WTC11 (cell line): ENCODE measurements around the gene RGS17. TPM values are rescaled to one million over a fixed set of nuclear protein-coding genes. Genes with fewer than 3 reads are reported as not detected.

Experiments used
- ATAC-seq: fragments of 200-7000 bp; cut with Tn5 transposase; 2 replicates; pipeline ENCODE4 v1.10.0; 2021; ENCODE audit warnings: mild to moderate bottlenecking, moderate library complexity
- CTCF ChIA-PET: fragments of 300-600 bp; sonication (Branson Sonifier 250); formaldehyde crosslinking; loops from one replicate; lab custom pipeline; 2021; ENCODE audit warnings: antibody characterized with exemption; lab: Charles Lee
- POLR2A ChIA-PET: fragments of 350-600 bp; sonication (Branson Sonifier 250); formaldehyde crosslinking; loops from one replicate; lab custom pipeline; 2021; ENCODE audit warnings: antibody characterized with exemption; lab: Charles Lee
- DNase-seq: peaks from one replicate; pipeline ENCODE4 v3.0.0; 2021; ENCODE audit warnings: low spot score
- H3K27ac Mint-ChIP-seq: 2 replicates; pipeline ENCODE4 v1.8.0; 2021; ENCODE audit warnings: mixed read lengths
- H3K27me3 Mint-ChIP-seq: 2 replicates; pipeline ENCODE4 v1.8.0; 2021; ENCODE audit warnings: low read depth, mild to moderate bottlenecking, moderate library complexity, mixed read lengths
- H3K36me3 Mint-ChIP-seq: 2 replicates; pipeline ENCODE4 v1.8.0; 2021; ENCODE audit warnings: mixed read lengths
- H3K4me1 Mint-ChIP-seq: 2 replicates; pipeline ENCODE4 v1.8.0; 2022; ENCODE audit warnings: mixed read lengths
- H3K4me3 Mint-ChIP-seq: 2 replicates; pipeline ENCODE4 v1.8.0; 2021; ENCODE audit warnings: mild to moderate bottlenecking, moderate library complexity, mixed read lengths
- H3K9me3 Mint-ChIP-seq: 2 replicates; pipeline ENCODE4 v1.8.0; 2021; ENCODE audit warnings: mixed read lengths
- CREB1 ChIP-seq: sonication (generic); formaldehyde crosslinking; IDR thresholded peaks from 2 replicates; pipeline ENCODE4 v1.8.0; 2023; ENCODE audit warnings: mild to moderate bottlenecking, missing genetic modification reagents
- ETV6 ChIP-seq: sonication (generic); formaldehyde crosslinking; IDR thresholded peaks from 2 replicates; pipeline ENCODE4 v1.8.1; 2022; ENCODE audit warnings: mild to moderate bottlenecking, missing genetic modification reagents
- GABPB1 ChIP-seq: sonication (generic); formaldehyde crosslinking; IDR thresholded peaks from 2 replicates; pipeline ENCODE4 v1.8.1; 2023; ENCODE audit warnings: mild to moderate bottlenecking, missing genetic modification reagents
- HMGA2 ChIP-seq: fragments of 250-450 bp; sonication (Bioruptor Pico); IDR thresholded peaks from 2 replicates; pipeline ENCODE4 v1.4.0; 2021; ENCODE audit warnings: mild to moderate bottlenecking, moderate library complexity
- KAT7 ChIP-seq: sonication (generic); formaldehyde crosslinking; IDR thresholded peaks from 2 replicates; pipeline ENCODE4 v1.8.1; 2023; ENCODE audit warnings: missing genetic modification reagents, mild to moderate bottlenecking, borderline replicate concordance
- NR1H2 ChIP-seq: sonication (generic); formaldehyde crosslinking; IDR thresholded peaks from 2 replicates; pipeline ENCODE4 v1.9.0; 2021; ENCODE audit warnings: mild to moderate bottlenecking, moderate library complexity, missing genetic modification reagents
- PRRX2 ChIP-seq: fragments of 250-450 bp; sonication (Bioruptor Pico); IDR thresholded peaks from 2 replicates; pipeline ENCODE4 v1.8.0; 2021; ENCODE audit warnings: mild to moderate bottlenecking
- SP1 ChIP-seq: sonication (generic); formaldehyde crosslinking; conservative IDR thresholded peaks from 2 replicates; pipeline ENCODE4 v1.8.1; 2022; ENCODE audit warnings: missing genetic modification reagents
- ZNF232 ChIP-seq: sonication (generic); formaldehyde crosslinking; IDR thresholded peaks from 2 replicates; pipeline ENCODE4 v1.8.0; 2022; ENCODE audit warnings: mild to moderate bottlenecking, missing genetic modification reagents
- ZNF317 ChIP-seq: sonication (generic); formaldehyde crosslinking; IDR thresholded peaks from 2 replicates; pipeline ENCODE4 v1.8.1; 2023; ENCODE audit warnings: low read depth, mild to moderate bottlenecking, moderate library complexity, missing genetic modification reagents, borderline replicate concordance
- ZNF396 ChIP-seq: fragments of 250-450 bp; sonication (Bioruptor Pico); IDR thresholded peaks from 2 replicates; pipeline ENCODE4 v1.8.0; 2021; ENCODE audit warnings: mild to moderate bottlenecking, moderate library complexity, borderline replicate concordance
- ZNF423 ChIP-seq: fragments of 250-450 bp; sonication (Bioruptor Pico); IDR thresholded peaks from 2 replicates; pipeline ENCODE4 v2.1.2; 2022; ENCODE audit warnings: mild to moderate bottlenecking, moderate library complexity
- total RNA-seq: library from RNA; stranded (reverse); gene quantifications from 3 replicates; pipeline ENCODE4 v1.2.3, GENCODE V29; 2021
- TF ChIP-seq, protein P1 (sequence below): sonication (generic); formaldehyde crosslinking; conservative IDR thresholded peaks from 2 replicates; pipeline ENCODE4 v1.8.1; 2023; ENCODE audit warnings: mild to moderate bottlenecking, low read depth, missing genetic modification reagents, moderate library complexity
- TF ChIP-seq, protein P2 (sequence below): fragments of 250-450 bp; sonication (Bioruptor Pico); IDR thresholded peaks from 2 replicates; pipeline ENCODE4 v1.8.0; 2021; ENCODE audit warnings: mild to moderate bottlenecking
- TF ChIP-seq, protein P3 (sequence below): sonication (generic); formaldehyde crosslinking; IDR thresholded peaks from 2 replicates; pipeline ENCODE4 v1.8.1; 2023; ENCODE audit warnings: mild to moderate bottlenecking, missing genetic modification reagents
- TF ChIP-seq, protein P4 (sequence below): sonication (generic); formaldehyde crosslinking; IDR thresholded peaks from 2 replicates; pipeline ENCODE4 v1.8.1; 2023; ENCODE audit warnings: mild to moderate bottlenecking, missing genetic modification reagents, borderline replicate concordance
- TF ChIP-seq, protein P5 (sequence below): fragments of 250-450 bp; sonication (Bioruptor Pico); IDR thresholded peaks from 2 replicates; pipeline ENCODE4 v1.9.0; 2021; ENCODE audit warnings: moderate library complexity, mild to moderate bottlenecking, inconsistent platforms, borderline replicate concordance

Gene RGS17
- total RNA-seq, 1 experiment from 2014 or later: 9.3 TPM

DNA sequence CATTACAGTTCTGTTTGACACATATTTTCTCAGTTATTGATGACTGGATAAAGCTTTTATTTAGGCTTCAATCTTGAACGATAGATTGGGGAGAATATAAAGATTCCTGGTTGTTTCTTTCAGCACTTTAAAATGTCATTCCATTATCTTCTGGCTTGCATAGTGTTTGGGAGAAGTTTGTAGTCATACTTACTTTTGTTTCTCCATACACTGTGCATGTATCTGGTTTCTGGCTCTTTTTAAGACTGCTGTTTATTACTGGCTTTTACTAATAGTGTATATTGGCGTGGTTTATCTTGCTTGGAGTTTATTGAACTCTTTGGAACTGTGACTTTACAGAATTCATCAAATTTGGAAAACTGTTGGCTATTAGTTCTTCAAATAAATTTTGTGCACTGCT is 49.2 kb downstream of the RGS17 start:
- H3K27me3 Mint-ChIP-seq: no peaks in the 10 kb centered on the region

DNA sequence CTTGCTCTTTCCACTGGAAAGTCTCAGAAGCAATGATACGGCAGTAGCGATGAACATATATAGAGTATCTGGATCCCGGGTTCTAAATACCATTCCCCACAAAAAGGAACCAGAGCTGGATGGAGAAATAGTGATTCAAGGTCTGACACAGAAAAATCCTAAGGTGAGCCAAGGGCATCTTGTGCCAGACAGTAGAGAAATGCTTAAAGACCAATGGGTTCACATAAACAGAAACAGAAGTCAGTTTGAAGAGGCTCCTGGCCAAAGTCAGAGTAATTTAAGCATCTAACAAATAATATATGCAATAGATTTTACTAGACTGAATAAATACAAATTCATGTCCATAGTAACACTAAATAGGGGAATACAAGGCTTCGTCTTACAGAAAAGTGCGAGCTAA is 54.7 kb downstream of the RGS17 start:
- H3K4me1 Mint-ChIP-seq: peaks cover 6% of the 10 kb centered on the region
- no peaks in the 10 kb centered on the region for H3K9me3 Mint-ChIP-seq
- POLR2A ChIA-PET: no interaction called here
- H3K4me3 Mint-ChIP-seq: no peak overlapping the region
- TF ChIP-seq HMGA2 (CRISPR knock-in tag) (no peak), SP1 (CRISPR knock-in tag) (no peak), KAT7 (CRISPR knock-in tag) (no peak), PRRX2 (no peak), GABPB1 (CRISPR knock-in tag) (no peak), CREB1 (CRISPR knock-in tag) (no peak), ETV6 (CRISPR knock-in tag) (no peak), ZNF423 (no peak)
- TF ChIP-seq, protein P1, sequence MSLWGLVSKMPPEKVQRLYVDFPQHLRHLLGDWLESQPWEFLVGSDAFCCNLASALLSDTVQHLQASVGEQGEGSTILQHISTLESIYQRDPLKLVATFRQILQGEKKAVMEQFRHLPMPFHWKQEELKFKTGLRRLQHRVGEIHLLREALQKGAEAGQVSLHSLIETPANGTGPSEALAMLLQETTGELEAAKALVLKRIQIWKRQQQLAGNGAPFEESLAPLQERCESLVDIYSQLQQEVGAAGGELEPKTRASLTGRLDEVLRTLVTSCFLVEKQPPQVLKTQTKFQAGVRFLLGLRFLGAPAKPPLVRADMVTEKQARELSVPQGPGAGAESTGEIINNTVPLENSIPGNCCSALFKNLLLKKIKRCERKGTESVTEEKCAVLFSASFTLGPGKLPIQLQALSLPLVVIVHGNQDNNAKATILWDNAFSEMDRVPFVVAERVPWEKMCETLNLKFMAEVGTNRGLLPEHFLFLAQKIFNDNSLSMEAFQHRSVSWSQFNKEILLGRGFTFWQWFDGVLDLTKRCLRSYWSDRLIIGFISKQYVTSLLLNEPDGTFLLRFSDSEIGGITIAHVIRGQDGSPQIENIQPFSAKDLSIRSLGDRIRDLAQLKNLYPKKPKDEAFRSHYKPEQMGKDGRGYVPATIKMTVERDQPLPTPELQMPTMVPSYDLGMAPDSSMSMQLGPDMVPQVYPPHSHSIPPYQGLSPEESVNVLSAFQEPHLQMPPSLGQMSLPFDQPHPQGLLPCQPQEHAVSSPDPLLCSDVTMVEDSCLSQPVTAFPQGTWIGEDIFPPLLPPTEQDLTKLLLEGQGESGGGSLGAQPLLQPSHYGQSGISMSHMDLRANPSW (CRISPR knock-in tag): no peak
- TF ChIP-seq, protein P2, sequence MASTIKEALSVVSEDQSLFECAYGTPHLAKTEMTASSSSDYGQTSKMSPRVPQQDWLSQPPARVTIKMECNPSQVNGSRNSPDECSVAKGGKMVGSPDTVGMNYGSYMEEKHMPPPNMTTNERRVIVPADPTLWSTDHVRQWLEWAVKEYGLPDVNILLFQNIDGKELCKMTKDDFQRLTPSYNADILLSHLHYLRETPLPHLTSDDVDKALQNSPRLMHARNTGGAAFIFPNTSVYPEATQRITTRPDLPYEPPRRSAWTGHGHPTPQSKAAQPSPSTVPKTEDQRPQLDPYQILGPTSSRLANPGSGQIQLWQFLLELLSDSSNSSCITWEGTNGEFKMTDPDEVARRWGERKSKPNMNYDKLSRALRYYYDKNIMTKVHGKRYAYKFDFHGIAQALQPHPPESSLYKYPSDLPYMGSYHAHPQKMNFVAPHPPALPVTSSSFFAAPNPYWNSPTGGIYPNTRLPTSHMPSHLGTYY: no peak
- TF ChIP-seq, protein P3, sequence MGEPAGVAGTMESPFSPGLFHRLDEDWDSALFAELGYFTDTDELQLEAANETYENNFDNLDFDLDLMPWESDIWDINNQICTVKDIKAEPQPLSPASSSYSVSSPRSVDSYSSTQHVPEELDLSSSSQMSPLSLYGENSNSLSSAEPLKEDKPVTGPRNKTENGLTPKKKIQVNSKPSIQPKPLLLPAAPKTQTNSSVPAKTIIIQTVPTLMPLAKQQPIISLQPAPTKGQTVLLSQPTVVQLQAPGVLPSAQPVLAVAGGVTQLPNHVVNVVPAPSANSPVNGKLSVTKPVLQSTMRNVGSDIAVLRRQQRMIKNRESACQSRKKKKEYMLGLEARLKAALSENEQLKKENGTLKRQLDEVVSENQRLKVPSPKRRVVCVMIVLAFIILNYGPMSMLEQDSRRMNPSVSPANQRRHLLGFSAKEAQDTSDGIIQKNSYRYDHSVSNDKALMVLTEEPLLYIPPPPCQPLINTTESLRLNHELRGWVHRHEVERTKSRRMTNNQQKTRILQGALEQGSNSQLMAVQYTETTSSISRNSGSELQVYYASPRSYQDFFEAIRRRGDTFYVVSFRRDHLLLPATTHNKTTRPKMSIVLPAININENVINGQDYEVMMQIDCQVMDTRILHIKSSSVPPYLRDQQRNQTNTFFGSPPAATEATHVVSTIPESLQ (CRISPR knock-in tag): no peak
- TF ChIP-seq, protein P4, sequence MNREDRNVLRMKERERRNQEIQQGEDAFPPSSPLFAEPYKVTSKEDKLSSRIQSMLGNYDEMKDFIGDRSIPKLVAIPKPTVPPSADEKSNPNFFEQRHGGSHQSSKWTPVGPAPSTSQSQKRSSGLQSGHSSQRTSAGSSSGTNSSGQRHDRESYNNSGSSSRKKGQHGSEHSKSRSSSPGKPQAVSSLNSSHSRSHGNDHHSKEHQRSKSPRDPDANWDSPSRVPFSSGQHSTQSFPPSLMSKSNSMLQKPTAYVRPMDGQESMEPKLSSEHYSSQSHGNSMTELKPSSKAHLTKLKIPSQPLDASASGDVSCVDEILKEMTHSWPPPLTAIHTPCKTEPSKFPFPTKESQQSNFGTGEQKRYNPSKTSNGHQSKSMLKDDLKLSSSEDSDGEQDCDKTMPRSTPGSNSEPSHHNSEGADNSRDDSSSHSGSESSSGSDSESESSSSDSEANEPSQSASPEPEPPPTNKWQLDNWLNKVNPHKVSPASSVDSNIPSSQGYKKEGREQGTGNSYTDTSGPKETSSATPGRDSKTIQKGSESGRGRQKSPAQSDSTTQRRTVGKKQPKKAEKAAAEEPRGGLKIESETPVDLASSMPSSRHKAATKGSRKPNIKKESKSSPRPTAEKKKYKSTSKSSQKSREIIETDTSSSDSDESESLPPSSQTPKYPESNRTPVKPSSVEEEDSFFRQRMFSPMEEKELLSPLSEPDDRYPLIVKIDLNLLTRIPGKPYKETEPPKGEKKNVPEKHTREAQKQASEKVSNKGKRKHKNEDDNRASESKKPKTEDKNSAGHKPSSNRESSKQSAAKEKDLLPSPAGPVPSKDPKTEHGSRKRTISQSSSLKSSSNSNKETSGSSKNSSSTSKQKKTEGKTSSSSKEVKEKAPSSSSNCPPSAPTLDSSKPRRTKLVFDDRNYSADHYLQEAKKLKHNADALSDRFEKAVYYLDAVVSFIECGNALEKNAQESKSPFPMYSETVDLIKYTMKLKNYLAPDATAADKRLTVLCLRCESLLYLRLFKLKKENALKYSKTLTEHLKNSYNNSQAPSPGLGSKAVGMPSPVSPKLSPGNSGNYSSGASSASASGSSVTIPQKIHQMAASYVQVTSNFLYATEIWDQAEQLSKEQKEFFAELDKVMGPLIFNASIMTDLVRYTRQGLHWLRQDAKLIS (CRISPR knock-in tag): no peak
- TF ChIP-seq, all 79 proteins: peak for 0
- Mint-ChIP-seq H3K36me3 (no peaks in the 10 kb centered on the region), H3K27me3 (no peaks in the 10 kb centered on the region), H3K27ac (no peak overlapping the region)
- DNase-seq: no peak
- no peak for ATAC-seq
- CTCF ChIA-PET: no interaction called here

More for the DNA sequence above, 49.2 kb downstream of the RGS17 start:
- Mint-ChIP-seq H3K4me3 (no peak overlapping the region), H3K9me3 (no peaks in the 10 kb centered on the region), H3K36me3 (no peaks in the 10 kb centered on the region), H3K4me1 (peaks cover 6% of the 10 kb centered on the region; the same call in 1 of the 2 replicates), H3K27ac (no peak overlapping the region)
- DNase-seq (no peak), ATAC-seq (no peak)
- ChIA-PET POLR2A (no interaction called here), CTCF (no interaction called here)
- TF ChIP-seq GABPB1 (CRISPR knock-in tag) (no peak), ZNF317 (CRISPR knock-in tag) (peak; percentile 76)

DNA sequence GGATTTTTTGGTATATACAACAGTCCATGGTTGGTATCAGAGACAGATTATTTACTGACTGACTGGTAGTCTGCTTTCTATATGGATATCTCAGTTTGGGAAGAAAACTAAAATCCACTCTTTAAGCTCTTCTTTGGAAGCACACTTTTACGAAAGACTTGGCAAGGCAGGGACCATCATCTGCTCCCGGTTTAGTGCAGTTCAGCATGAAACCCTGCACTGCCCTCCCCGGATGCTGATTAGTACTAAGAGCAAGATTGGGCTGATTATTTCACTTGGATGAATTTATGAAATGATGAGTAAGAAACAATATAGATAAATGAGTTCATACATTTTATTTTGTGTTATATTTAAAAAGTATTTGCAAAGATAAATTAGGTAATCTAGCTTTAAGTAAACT is 56.3 kb downstream of the RGS17 start:
- ChIA-PET POLR2A (no interaction called here), CTCF (no interaction called here)
- H3K27ac Mint-ChIP-seq: no peak overlapping the region
- ATAC-seq (no peak), DNase-seq (no peak)
- H3K4me3 Mint-ChIP-seq: no peak overlapping the region
- H3K4me1 Mint-ChIP-seq: peaks cover 6% of the 10 kb centered on the region
- no peaks in the 10 kb centered on the region for H3K27me3 Mint-ChIP-seq
- H3K9me3 Mint-ChIP-seq: no peaks in the 10 kb centered on the region
- TF ChIP-seq ZNF396 (CRISPR knock-in tag) (no peak), ZNF232 (CRISPR knock-in tag) (no peak), NR1H2 (no peak)
- TF ChIP-seq, protein P5, sequence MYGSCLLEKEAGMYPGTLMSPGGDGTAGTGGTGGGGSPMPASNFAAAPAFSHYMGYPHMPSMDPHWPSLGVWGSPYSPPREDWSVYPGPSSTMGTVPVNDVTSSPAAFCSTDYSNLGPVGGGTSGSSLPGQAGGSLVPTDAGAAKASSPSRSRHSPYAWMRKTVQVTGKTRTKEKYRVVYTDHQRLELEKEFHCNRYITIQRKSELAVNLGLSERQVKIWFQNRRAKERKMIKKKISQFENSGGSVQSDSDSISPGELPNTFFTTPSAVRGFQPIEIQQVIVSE (CRISPR knock-in tag): no peak
- no peaks in the 10 kb centered on the region for H3K36me3 Mint-ChIP-seq
